Karpas-422 (cell line): Measurements from ENCODE around the gene MAP3K10. TPM values are rescaled to one million over a fixed set of nuclear protein-coding genes. Genes with fewer than 3 reads are reported as not detected.

Experiments
- DNase-seq: peaks from one replicate; pipeline ENCODE4 v3.0.0-alpha.2; 2015
- H2AFZ ChIP-seq: fragments of 200-600 bp; sonication (generic); 2 replicates; pipeline ENCODE4 v1.6.1; 2014; ENCODE audit warnings: antibody characterized with exemption, low read length, mixed read lengths
- H3K27ac ChIP-seq: fragments of 200-600 bp; sonication (generic); 2 replicates; pipeline ENCODE4 v1.5.1; 2014; ENCODE audit warnings: mild to moderate bottlenecking, low read length, moderate library complexity
- H3K27me3 ChIP-seq: fragments of 200-600 bp; sonication (generic); 2 replicates; pipeline ENCODE4 v1.6.1; 2014; ENCODE audit warnings: low read length, mixed read lengths
- H3K36me3 ChIP-seq: fragments of 200-600 bp; sonication (generic); 2 replicates; pipeline ENCODE4 v1.6.1; 2014; ENCODE audit warnings: low read length, mixed read lengths; ENCODE audit not compliant: insufficient read depth
- H3K4me1 ChIP-seq: fragments of 200-600 bp; sonication (generic); 2 replicates; pipeline ENCODE4 v1.6.1; 2014; ENCODE audit warnings: mild to moderate bottlenecking, low read length, mixed read lengths
- H3K4me2 ChIP-seq: fragments of 200-600 bp; sonication (generic); 2 replicates; pipeline ENCODE4 v1.6.1; 2014; ENCODE audit warnings: low read length, low read depth, mild to moderate bottlenecking; ENCODE audit not compliant: poor library complexity, severe bottlenecking
- H3K4me3 ChIP-seq: fragments of 200-600 bp; sonication (generic); 2 replicates; pipeline ENCODE4 v1.5.1; 2014; ENCODE audit warnings: mild to moderate bottlenecking, antibody characterized with exemption, low read length, mixed read lengths
- H3K79me2 ChIP-seq: fragments of 200-600 bp; sonication (generic); 2 replicates; pipeline ENCODE4 v1.6.1; 2014; ENCODE audit warnings: mild to moderate bottlenecking, low read length, mixed read lengths
- H3K9ac ChIP-seq: fragments of 200-600 bp; sonication (generic); 2 replicates; pipeline ENCODE4 v1.6.0; 2014; ENCODE audit warnings: low read length
- H3K9me2 ChIP-seq: fragments of 200-600 bp; sonication (generic), shearing (Covaris generic); replicated peaks from 2 replicates; pipeline ENCODE4 v1.6.0; 2014; ENCODE audit warnings: mild to moderate bottlenecking, low read length, moderate library complexity; ENCODE audit not compliant: insufficient read depth
- H3K9me3 ChIP-seq: fragments of 300-700, 200-600 bp; sonication (generic); 2 replicates; pipeline ENCODE4 v1.6.1; 2014; ENCODE audit warnings: low read length, mixed read lengths
- H4K20me1 ChIP-seq: fragments of 200-600 bp; sonication (generic); 2 replicates; pipeline ENCODE4 v1.6.1; 2014; ENCODE audit warnings: mild to moderate bottlenecking, antibody characterized with exemption, low read length, low read depth; ENCODE audit not compliant: insufficient read depth
- total RNA-seq: library from RNA; depleted of rRNA; stranded (reverse); fragments of >200 nt; shearing (Covaris generic); gene quantifications from 2 replicates; pipeline ENCODE4 v1.2.3, GENCODE V29; 2014; ENCODE audit warnings: low replicate concordance

The MAP3K10 gene
- total RNA-seq, 1 experiment from 2014 or later: 7.6 TPM

- no peaks in the 10 kb centered on the region for H3K27me3 ChIP-seq
- H3K9ac ChIP-seq: no peak overlapping the region
- H3K27ac ChIP-seq: no peak overlapping the region
- H3K36me3 ChIP-seq: no peaks in the 10 kb centered on the region
- H4K20me1 ChIP-seq: no peaks in the 10 kb centered on the region
- no peaks in the 10 kb centered on the region for H3K79me2 ChIP-seq
- no peak overlapping the region for H2AFZ ChIP-seq
- H3K4me1 ChIP-seq: no peaks in the 10 kb centered on the region
- no peak overlapping the region for H3K4me2 ChIP-seq
- no peak for DNase-seq
- no peaks in the 10 kb centered on the region for H3K9me2 ChIP-seq
- no peaks in the 10 kb centered on the region for H3K9me3 ChIP-seq
- no peak overlapping the region for H3K4me3 ChIP-seq
Observed at GRCh38 chr19:40205760-40206159, 14.5 kb downstream of the MAP3K10 start.

DNA sequence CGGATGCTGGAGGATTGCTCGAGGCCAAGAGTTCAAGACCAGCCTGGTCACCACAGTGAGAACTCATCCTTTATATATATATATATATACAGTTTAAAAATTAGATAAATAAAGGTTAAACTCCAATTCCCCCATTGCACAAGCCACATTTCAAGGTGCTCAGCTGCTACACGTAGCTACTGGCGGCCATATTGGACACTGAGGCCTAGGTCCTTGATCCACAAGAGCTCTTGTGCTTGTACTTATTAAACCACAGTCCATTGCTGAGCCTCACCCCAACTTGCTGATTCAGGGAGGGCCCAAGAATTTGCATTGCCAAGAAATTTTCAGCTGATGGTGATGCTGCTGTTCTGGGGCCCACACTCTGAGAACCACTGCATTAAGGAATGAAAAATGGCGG, 17.4 kb downstream of the MAP3K10 start:
- H3K36me3 ChIP-seq: no peaks in the 10 kb centered on the region
- no peaks in the 10 kb centered on the region for H3K4me1 ChIP-seq
- H3K27me3 ChIP-seq: no peaks in the 10 kb centered on the region
- H2AFZ ChIP-seq: no peak overlapping the region
- no peak for DNase-seq
- no peak overlapping the region for H3K4me3 ChIP-seq
- no peak overlapping the region for H3K27ac ChIP-seq
- no peak overlapping the region for H3K9ac ChIP-seq
- H3K4me2 ChIP-seq: no peak overlapping the region
- no peaks in the 10 kb centered on the region for H4K20me1 ChIP-seq
- no peaks in the 10 kb centered on the region for H3K9me3 ChIP-seq
- no peaks in the 10 kb centered on the region for H3K79me2 ChIP-seq
- H3K9me2 ChIP-seq: no peaks in the 10 kb centered on the region

DNA sequence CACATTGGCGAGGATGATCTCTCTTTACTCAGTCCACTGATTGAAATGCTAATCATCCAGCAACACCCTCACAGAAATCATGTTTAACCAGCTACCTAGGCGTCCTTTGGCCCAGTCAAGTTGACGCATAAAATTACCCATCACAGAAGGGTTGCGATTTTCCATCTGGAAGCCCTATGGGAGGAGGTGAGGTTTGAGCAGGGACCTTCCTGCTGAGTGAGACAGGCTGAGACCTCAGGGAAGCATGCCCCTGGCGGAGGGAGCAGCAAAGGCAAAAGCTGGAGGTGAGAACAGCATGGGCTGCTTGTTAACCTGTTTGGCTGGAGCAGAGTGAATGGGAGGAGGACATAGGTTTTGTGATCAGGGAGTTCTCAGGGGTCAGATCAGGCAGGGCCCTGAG, 19.7 kb downstream of the MAP3K10 start:
- no peaks in the 10 kb centered on the region for H4K20me1 ChIP-seq
- H3K36me3 ChIP-seq: no peaks in the 10 kb centered on the region
- no peak overlapping the region for H3K27ac ChIP-seq
- no peak for DNase-seq
- H3K9me2 ChIP-seq: no peaks in the 10 kb centered on the region
- H3K4me1 ChIP-seq: no peaks in the 10 kb centered on the region
- no peak overlapping the region for H3K4me3 ChIP-seq
- no peaks in the 10 kb centered on the region for H3K9me3 ChIP-seq
- H3K27me3 ChIP-seq: no peaks in the 10 kb centered on the region
- no peak overlapping the region for H3K9ac ChIP-seq
- no peaks in the 10 kb centered on the region for H3K79me2 ChIP-seq
- no peak overlapping the region for H2AFZ ChIP-seq
- no peak overlapping the region for H3K4me2 ChIP-seq

DNA sequence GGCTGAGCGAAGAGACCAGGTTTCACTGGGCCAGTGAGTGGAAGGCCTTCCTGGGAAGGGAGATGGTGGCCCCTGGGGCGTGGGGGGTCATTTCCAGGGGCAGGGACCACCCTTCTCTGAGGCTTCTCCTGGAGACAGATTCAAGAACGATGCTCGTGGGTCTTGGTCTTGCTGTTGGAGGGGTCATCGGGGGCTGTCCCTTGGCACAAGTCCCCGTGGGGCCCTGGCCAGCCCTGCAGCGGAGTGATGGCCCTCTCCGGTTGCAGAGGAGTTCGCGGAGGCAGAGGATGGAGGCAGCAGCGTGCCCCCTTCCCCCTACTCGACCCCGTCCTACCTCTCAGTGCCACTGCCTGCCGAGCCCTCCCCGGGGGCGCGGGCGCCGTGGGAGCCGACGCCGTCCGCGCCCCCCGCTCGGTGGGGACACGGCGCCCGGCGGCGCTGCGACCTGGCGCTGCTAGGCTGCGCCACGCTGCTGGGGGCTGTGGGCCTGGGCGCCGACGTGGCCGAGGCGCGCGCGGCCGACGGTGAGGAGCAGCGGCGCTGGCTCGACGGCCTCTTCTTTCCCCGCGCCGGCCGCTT, 22.1 kb downstream of the MAP3K10 start:
- Histone ChIP-seq H3K27ac (no peak overlapping the region), H3K9me2 (no peaks in the 10 kb centered on the region), H2AFZ (no peak overlapping the region), H3K9ac (no peak overlapping the region), H3K4me1 (no peaks in the 10 kb centered on the region), H4K20me1 (no peaks in the 10 kb centered on the region), H3K4me3 (no peak overlapping the region), H3K27me3 (no peaks in the 10 kb centered on the region), H3K79me2 (no peaks in the 10 kb centered on the region), H3K4me2 (no peak overlapping the region), H3K9me3 (no peaks in the 10 kb centered on the region), H3K36me3 (no peaks in the 10 kb centered on the region)
- no peak for DNase-seq

- no peaks in the 10 kb centered on the region for H3K36me3 ChIP-seq
Observed at GRCh38 chr19:40213882-40214570, 22.8 kb downstream of the MAP3K10 start.

DNA sequence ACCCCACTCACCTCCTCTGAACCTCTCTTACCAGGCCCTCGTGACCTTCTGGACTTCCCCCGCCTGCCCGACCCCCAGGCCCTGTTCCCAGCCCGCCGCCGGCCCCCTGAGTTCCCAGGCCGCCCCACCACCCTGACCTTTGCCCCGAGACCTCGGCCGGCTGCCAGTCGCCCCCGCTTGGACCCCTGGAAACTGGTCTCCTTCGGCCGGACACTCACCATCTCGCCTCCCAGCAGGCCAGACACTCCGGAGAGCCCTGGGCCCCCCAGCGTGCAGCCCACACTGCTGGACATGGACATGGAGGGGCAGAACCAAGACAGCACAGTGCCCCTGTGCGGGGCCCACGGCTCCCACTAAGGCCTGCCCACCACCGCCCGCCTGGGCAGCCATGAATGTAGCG, 23.7 kb downstream of the MAP3K10 start:
- no peaks in the 10 kb centered on the region for H3K79me2 ChIP-seq

More at GRCh38 chr19:40213882-40214570, 22.8 kb downstream of the MAP3K10 start:
- Histone ChIP-seq H3K27ac (no peak overlapping the region), H3K9me2 (no peaks in the 10 kb centered on the region), H3K4me3 (no peak overlapping the region), H3K79me2 (no peaks in the 10 kb centered on the region), H3K4me1 (no peaks in the 10 kb centered on the region), H3K4me2 (no peak overlapping the region), H2AFZ (no peak overlapping the region), H3K9me3 (no peaks in the 10 kb centered on the region), H3K9ac (no peak overlapping the region), H3K27me3 (no peaks in the 10 kb centered on the region), H4K20me1 (no peaks in the 10 kb centered on the region)
- no peak for DNase-seq

DNA sequence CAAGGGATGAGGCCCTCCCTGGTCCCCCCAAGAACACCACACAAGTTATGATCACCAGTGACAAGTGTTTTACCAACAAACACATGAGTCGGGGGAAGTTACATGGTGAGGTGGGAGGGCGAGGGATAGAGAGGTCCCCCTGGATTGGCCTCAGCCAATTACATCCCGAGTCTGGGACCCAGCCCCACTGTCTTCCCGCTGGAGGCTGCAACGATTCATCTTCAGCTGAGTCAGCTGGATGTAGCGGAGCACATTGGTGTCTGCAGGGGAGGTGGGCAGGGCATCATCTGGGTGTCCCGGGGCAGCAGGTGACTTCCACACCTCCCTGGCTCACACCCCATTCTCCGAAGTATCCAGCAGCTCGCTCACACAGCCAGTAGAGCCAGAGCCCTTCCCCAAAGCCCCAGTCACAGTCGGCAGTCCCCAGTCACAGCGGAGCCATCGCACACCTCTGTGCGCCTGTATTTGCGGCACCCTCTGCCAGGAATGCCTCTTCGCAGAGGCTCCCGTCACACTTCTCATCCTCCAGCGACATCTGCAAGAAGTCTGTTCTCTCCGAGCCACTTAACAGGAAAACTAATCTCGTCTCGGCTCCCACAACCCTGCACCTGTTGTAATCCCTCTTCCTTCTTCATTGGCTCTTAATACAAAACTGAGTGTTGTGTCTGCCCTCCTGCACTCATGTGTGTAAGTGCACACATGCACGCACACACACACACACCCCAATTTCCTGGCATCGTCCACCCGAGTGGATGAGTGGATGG, 25.0 kb downstream of the MAP3K10 start:
- Histone ChIP-seq H3K27ac (no peak overlapping the region), H4K20me1 (no peaks in the 10 kb centered on the region), H3K9ac (no peak overlapping the region), H3K79me2 (no peaks in the 10 kb centered on the region), H3K4me1 (no peaks in the 10 kb centered on the region), H3K36me3 (no peaks in the 10 kb centered on the region), H3K9me2 (no peaks in the 10 kb centered on the region), H3K4me2 (no peak overlapping the region), H3K9me3 (no peaks in the 10 kb centered on the region), H2AFZ (no peak overlapping the region), H3K27me3 (no peaks in the 10 kb centered on the region), H3K4me3 (no peak overlapping the region)
- no peak for DNase-seq

More for the DNA sequence above, 23.7 kb downstream of the MAP3K10 start:
- no peaks in the 10 kb centered on the region for H3K36me3 ChIP-seq
- no peaks in the 10 kb centered on the region for H3K9me2 ChIP-seq
- no peak overlapping the region for H3K4me3 ChIP-seq
- H3K9me3 ChIP-seq: no peaks in the 10 kb centered on the region
- H2AFZ ChIP-seq: no peak overlapping the region
- H3K9ac ChIP-seq: no peak overlapping the region
- no peaks in the 10 kb centered on the region for H3K27me3 ChIP-seq
- no peaks in the 10 kb centered on the region for H4K20me1 ChIP-seq
- DNase-seq: no peak
- H3K4me1 ChIP-seq: no peaks in the 10 kb centered on the region
- no peak overlapping the region for H3K27ac ChIP-seq
- no peak overlapping the region for H3K4me2 ChIP-seq

DNA sequence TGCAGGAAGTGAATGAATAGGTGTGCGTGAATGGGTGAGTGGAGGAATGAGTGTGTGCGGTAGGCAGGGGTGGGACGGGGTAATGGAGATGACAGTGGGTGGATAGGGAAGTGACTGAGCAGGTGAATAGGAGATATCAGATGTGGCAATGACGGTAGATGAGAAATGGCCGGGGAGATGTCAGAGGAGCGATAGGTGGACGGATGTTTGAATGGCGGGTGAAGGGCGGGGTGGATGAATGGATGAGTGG, 25.5 kb downstream of the MAP3K10 start:
- Histone ChIP-seq H4K20me1 (no peaks in the 10 kb centered on the region), H3K36me3 (no peaks in the 10 kb centered on the region), H3K27ac (no peak overlapping the region), H3K4me3 (no peak overlapping the region), H3K4me1 (no peaks in the 10 kb centered on the region), H3K4me2 (no peak overlapping the region), H3K9me2 (no peaks in the 10 kb centered on the region), H3K79me2 (no peaks in the 10 kb centered on the region), H2AFZ (no peak overlapping the region), H3K9ac (no peak overlapping the region), H3K27me3 (no peaks in the 10 kb centered on the region), H3K9me3 (no peaks in the 10 kb centered on the region)
- DNase-seq: no peak
